Measurements from ENCODE around the gene MDM2.
"Not testable (repeated sequence)": the region's sequence is repeated elsewhere in the genome, so short reads cannot be mapped to it uniquely, and the experiment has no call there.

The MDM2 gene

GRCh38 chr12:68785823-68786222 lies 22.2 kb upstream of the MDM2 start:
- DNase-seq (ENCODE audit: low read depth), result no peak

DNA sequence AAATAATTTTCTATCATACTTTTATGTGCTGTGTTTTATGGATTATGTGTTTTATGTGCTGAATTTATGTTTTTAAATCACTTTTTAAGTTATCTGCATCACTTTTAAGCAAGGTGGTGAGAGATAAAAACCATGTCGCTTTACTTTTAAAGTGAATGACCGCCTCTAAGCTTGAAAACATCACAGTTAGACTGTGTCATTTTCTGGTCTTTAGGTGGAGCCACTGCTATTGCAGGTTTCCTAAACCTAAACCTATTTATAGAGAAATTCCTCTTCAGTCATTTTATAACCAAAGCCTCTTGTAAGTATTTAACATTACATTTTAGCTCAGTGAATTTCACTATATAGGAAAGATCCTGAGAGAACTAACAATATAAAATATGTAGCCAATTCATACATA lies 21.0 kb upstream of the MDM2 start:
- no peak for DNase-seq (ENCODE audit: low read depth)

GRCh38 chr12:68788554-68789143 lies 19.3 kb upstream of the MDM2 start:
- DNase-seq (ENCODE audit: low read depth), result no peak

DNA sequence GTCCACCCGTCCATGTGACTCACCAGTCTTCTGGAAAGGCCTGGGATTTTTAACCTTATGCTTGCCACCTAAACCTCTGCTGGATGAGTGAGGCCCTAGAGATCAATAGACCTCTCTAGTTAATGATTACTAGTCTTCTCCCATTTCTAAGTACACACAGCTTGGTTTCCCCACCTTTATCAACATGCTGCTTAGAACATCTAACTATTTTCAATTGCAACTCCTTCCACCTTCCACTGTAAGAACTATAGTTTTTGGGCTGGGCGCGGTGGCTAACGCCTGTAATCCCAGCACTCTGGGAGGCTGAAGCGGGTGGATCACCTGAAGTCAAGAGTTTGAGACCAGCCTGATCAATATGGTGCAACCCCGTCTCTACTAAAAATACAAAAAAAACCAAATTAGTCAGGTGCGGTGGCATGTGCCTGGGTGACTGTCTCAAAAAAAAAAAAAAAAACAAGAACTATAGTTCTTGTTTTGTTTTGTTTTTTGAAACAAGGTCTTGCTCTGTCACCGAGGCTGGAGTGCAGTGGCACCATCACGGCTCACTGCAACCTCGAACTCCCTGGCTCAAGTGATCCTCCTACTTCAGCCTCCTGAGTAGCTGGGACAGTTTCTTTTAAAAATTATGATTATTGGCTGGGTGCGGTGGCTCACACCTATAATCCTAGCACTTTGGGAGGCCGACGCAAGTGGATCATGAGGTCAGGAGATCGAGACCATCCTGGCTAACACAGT lies 18.7 kb upstream of the MDM2 start:
- no peak for DNase-seq (ENCODE audit: low read depth)

GRCh38 chr12:68790081-68790951 lies 17.7 kb upstream of the MDM2 start:
- DNase-seq (ENCODE audit: low read depth), result no peak

- no peak for DNase-seq (ENCODE audit: low read depth)
Measured at GRCh38 chr12:68790952-68791234, 17.1 kb upstream of the MDM2 start.

DNA sequence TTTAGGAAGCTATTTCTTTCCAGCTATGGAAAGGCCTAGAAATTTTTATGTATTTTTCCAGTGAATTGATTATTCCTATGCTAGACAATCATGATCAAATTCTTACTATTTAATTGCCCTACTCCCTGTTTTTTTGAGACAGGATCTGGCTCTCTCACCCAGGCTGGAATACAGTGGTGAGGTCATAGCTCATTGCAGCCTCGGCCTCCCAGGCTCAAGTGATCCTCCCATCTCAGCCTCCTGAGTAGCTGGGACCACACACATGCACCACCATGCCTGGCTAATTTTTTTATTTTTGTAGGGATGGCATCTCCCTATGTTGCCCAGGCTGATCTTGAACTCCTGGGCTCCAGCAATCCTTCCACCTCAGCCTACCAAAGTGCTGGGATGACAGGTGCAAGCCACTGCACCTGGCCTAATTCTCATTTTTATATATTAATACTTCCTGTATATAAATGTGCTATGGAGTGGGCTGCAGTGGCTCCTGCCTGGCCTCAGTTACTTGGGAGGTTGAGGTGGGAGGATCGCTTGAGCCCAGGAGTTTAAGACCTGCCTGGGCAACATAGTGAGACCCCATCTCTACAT lies 16.0 kb upstream of the MDM2 start:
- DNase-seq (ENCODE audit: low read depth), result no peak

DNA sequence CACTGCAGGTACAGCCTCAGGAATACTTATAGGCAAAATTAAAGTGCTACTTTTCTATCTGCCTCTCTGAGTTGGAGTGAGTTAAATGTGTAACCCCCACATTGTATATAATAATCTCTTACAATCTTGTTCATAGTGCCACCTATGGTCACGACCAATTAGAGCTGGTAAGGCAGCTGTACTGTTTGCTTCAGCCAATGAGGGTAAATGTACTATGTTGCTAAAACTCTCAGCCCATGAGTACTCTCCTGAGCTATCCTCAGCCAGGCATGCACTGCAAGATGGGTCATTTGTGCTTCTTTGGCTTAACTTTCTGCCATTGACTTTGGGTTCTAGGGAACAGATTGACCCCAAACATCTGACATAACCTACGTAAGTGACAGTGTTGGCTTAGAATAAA lies 15.0 kb upstream of the MDM2 start:
- DNase-seq (ENCODE audit: low read depth), result no peak

DNA sequence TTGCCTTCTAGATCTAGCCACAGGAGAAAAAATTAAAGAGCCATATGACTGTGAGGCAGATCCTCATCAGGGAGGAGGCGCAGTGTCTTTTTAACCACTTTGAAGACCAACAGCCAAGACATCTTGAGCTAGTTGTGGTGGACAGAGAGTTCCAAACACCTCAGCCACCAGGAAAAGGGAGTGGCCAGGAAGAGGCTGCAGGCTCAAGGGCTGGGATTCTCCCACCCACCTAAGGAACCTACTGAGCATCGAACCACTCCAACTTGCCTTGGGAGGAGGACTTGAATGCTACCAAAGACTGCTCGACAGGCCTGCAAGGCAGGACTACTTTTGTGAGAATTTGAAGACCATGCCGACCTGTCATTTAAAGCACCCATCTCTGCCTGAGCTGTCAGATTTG lies 14.5 kb upstream of the MDM2 start:
- DNase-seq (ENCODE audit: low read depth), result no peak

DNA sequence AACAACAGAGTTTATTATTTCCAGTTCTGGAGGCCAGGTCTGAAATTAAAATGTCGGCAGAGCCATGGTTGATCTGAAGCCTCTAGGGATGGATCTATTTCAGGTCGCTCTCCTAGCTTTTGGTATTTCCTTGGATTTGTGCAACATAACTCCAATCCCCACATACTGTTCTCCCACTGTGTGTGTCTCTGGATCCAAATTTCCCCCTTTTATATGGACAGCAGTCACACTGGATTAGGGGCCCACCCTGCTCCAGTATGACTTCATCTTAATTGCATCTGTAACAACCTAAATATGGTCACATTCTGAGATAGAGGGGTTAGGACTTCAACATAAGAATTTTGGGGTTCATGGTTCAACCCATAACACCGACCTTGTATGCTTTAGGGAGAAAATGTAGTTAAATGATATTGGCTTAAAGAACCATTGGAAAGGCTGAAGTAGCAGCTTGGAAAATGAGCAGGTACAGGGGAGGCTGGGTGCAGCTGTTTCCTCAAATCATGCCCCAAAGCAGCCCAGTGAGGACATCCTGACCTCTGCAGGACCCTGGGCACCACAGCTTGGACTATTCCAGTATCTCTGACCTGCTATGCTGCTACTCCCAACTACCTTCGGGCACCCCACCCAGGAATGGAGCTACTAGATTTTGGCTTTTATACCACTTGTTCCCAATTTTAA lies 13.9 kb upstream of the MDM2 start:
- DNase-seq (ENCODE audit: low read depth), result no peak

- no peak for DNase-seq (ENCODE audit: low read depth)
Measured at GRCh38 chr12:68794653-68795251, 13.2 kb upstream of the MDM2 start.

GRCh38 chr12:68796399-68796798 lies 11.6 kb upstream of the MDM2 start:
- DNase-seq (ENCODE audit: low read depth), result no peak

DNA sequence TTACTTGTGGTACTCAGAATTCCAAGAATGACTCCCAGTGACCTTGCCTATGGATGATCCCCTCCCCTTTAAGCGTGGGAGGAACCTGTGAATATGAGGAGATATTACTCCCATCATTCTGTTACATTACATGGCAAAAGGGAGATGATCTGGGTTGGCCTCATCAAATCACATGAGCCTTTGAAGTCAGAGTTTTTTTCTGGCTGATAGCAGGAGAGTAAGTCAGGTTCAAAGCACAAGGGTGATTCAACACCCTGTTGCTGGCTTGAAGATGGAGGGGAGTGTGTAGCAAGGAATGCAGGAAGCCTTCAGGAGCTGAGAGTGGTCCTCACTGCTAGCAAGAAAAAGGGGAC lies 9.1 kb upstream of the MDM2 start:
- no peak for DNase-seq (ENCODE audit: low read depth)

- DNase-seq (ENCODE audit: low read depth), result no peak
Measured at GRCh38 chr12:68800294-68800693, 7.7 kb upstream of the MDM2 start.

DNA sequence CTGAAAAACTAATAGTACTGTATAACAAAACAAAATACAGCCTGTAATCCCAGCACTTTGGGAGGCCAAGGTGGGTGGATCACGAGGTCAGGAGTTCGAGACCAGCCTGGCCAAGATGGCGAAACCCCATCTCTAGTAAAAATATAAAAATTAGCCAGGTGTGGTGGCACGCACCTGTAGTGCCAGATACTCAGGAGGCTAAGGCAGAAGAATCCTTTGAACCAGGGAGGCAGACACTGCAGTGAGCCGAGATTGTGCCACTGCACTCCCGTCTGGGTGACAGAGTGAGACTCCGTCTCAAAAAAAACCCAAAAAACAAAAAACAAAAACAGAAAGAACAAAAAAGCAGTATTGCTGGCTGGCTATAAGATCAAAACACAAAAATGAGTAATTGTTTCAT lies 6.9 kb upstream of the MDM2 start:
- not testable (repeated sequence) for DNase-seq (ENCODE audit: low read depth)

GRCh38 chr12:68802372-68802745 lies 5.6 kb upstream of the MDM2 start:
- DNase-seq (ENCODE audit: low read depth), result not testable (repeated sequence)

- not testable (repeated sequence) for DNase-seq (ENCODE audit: low read depth)
Measured at GRCh38 chr12:68802911-68803651, 4.9 kb upstream of the MDM2 start.

DNA sequence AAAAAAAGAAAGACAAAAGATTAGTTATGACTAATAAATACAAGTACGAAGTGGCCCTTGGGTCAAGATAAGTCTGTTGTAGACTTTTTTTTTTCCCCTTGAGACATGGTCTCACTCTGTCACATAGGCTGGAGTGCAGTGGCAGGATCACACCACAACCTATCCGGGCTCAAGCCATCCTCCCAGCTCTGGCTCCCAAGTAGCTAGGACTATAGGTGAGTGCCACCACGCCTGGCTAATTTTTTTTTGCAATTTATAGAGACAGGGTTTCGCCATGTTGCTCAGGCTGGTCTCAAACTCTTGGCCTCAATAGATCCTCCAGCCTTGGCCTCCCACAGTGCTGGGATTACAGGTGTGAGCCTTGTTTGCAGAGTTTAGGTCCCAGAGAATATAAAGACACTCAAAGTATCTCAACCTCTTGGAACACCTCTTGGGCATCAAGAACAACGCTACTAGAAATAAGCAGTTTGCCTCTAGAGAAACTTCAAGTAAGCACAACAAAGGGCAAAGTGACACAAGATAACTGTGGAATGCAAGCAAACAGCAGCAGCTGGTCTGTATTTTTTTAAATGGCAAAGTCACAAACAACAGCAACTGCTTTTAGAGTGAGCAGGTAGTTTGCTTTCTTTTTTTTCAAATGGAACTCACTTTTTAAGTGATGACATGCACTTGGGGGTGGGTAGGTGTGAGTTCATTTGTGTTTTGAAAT lies 3.9 kb upstream of the MDM2 start:
- DNase-seq (ENCODE audit: low read depth), result no peak

DNA sequence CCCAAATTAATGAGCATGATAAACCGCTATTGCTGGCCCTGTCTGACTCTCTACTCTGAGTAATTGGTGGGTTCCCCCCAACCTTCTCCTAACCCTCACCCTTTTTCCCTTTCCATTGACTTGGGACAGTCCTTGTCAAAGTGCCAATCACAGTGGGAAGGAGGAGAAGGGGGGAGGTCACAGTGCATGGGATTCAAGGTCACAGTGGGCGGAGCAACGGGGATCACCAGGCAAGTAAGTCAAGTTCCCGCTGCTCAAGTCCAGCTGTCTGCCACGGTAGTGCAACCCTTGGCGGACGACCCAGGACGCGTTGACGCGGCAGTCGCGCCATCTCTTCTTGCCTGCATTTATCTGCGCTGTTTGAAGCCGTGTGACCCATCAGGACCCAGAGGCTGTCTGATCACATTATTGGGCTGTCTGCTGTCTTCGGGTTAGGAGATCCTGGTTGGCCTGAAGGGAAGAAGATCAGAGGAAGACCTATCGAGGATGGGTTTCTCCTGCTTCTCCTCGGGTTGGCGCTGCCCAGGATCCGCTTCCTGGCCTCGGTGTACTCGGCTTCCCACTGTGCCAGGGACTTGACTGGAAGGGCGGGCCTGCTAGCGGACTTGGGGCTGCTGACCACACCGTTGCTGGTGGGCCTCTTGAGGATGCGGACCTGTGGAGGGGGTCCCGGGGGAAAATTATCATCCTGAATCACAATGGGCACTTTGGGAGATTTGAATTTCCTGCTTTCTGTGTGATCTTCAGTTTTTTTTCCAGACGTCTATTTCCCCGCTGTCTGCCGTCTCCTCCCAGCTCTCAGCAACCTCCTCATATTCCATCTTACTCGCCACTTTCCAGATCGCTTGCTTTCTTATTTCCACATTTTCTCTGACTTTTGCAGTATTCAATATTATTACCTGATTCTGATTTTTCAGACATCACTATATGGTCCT lies 3.1 kb upstream of the MDM2 start:
- no peak for DNase-seq (ENCODE audit: low read depth)

All from activated gamma-delta T cell treated with anti-CD3 and anti-CD28 coated beads, Interleukin-2, amount 50 U/mL, for 16 hours (primary cell).